ENCODE measurements around the gene ENPP6. TPM values are rescaled to one million over a fixed set of nuclear protein-coding genes. Genes with fewer than 3 reads are reported as not detected.

ENPP6 gene
- total RNA-seq = under 1 TPM; 0.47 to 0.75 TPM

- CTCF ChIA-PET = interaction anchor here (1.5 kb wide), 1 partner anchor 19 kb away, joined by 6 read pairs; no protein-coding TSS in a partner anchor
Measured at GRCh38 chr4:184217634-184218033, at the start of gene ENPP6. Gene ENPP6 (minus strand): TSS chr4:184217873. CDS start chr4:184217819, 54 bp downstream.

DNA sequence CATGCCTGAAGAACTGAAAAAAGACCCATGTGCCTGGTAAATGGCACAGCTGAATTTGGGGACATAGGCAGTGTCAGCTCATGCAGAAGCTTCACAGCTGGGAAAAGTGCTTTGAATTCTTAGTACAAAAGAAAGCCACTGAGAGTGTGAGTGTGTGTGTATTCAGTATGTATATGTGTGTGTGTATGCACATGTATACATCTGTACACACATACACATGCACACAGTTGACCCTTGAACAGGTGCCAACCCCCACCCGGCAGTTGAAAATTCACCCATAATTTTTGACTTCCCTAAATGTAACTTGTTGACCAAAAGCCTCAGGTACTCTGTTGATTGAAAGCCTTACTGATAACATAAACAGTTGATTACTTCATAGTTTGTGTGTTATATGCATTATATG is 49.5 kb upstream of the ENPP6 start:
- CTCF ChIA-PET = interaction anchor here (0.6 to 5.9 kb wide), 7 partner anchors 14 to 478 kb away, joined by 3 to 60 read pairs (median 4); no protein-coding TSS in a partner anchor
- Mint-ChIP-seq H3K27me3 (no peaks in the 10 kb centered on the region), H3K4me3 (peak overlapping the region; percentile 77), H3K27ac (peak overlapping the region; percentile 98), H3K9me3 (peaks cover 4% of the 10 kb centered on the region), H3K4me1 (peaks cover 62% of the 10 kb centered on the region), H3K36me3 (ENCODE audit: low read depth) (peaks cover 7% of the 10 kb centered on the region)
- no peak for DNase-seq
- POLR2A ChIA-PET = interaction anchor here (0.6 to 0.9 kb wide), 2 partner anchors 14 to 443 kb away, joined by 3 to 5 read pairs; no protein-coding TSS in a partner anchor

More at GRCh38 chr4:184217634-184218033, at the start of gene ENPP6:
- H3K36me3 Mint-ChIP-seq (ENCODE audit: low read depth) = no peaks in the 10 kb centered on the region
- H3K4me1 Mint-ChIP-seq = no peaks in the 10 kb centered on the region
- no peak within 1 kb of the TSS for H3K4me3 Mint-ChIP-seq
- peaks cover 26% of the 10 kb centered on the region for H3K27me3 Mint-ChIP-seq
- H3K27ac Mint-ChIP-seq = no peak within 1 kb of the TSS
- no peak for DNase-seq
- POLR2A ChIA-PET = no interaction called here
- peaks cover 3% of the 10 kb centered on the region for H3K9me3 Mint-ChIP-seq

DNA sequence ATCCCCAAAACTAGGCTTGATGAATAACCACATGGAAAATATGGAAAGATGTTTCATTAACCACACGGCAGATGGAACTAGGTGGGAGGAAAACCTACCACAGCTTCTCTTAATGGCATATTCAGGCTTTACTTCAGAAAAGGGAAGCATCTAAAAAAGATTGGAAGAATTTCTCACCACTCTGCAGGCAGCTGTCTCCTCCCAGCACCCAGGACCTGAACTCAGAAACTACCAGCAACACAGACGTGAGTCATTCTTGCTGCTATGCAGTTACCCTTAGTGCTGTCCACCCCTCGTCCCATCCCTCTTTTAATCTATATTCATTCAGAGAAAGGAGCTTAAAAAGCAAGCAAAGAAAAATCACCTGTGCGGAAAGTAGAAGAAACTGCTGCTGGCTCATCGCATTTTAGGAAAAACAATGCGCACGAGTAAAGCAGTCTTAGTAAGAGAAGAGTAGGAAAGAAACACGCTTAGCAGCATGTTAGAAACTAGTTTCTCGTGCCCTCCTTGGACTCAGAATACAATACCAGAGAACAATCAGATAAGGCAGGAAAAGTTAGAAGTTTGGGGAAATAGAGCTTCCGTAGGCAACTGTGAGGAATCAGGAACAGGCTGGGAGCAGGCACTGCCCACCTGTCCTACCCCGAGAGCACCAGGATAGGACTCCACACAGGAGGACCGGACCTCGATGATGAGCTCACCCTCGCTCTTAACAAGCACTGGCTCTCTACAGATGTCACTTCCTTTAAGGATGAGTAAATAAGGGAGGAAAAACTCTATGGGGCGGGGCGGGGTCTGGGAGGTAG is 48.1 kb upstream of the ENPP6 start:
- peaks cover 4% of the 10 kb centered on the region for H3K9me3 Mint-ChIP-seq
- DNase-seq = no peak
- peaks cover 60% of the 10 kb centered on the region for H3K4me1 Mint-ChIP-seq
- H3K27me3 Mint-ChIP-seq = no peaks in the 10 kb centered on the region
- CTCF ChIA-PET = interaction anchor here (0.6 to 5.9 kb wide), 23 partner anchors 13 to 1932 kb away, joined by 3 to 60 read pairs (median 4); partner anchors contain the start of gene CASP3
- peaks cover 6% of the 10 kb centered on the region for H3K36me3 Mint-ChIP-seq (ENCODE audit: low read depth)
- POLR2A ChIA-PET = interaction anchor here (0.5 to 1.0 kb wide), 2 partner anchors 209 to 801 kb away, joined by 3 read pairs; partner anchors contain the start of gene IRF2
- H3K27ac Mint-ChIP-seq = peak overlapping the region; percentile 33
- peak overlapping the region; percentile 45 for H3K4me3 Mint-ChIP-seq

- DNase-seq = peak; percentile 97
- H3K4me1 Mint-ChIP-seq = peaks cover 44% of the 10 kb centered on the region
- CTCF ChIA-PET = interaction anchor here (0.6 to 5.9 kb wide), 68 partner anchors 9 to 470 kb away, joined by 3 to 60 read pairs (median 4); partner anchors contain the start of genes CASP3, CENPU and PRIMPOL
Measured at GRCh38 chr4:184263910-184264732, 46.4 kb upstream of the ENPP6 start.

DNA sequence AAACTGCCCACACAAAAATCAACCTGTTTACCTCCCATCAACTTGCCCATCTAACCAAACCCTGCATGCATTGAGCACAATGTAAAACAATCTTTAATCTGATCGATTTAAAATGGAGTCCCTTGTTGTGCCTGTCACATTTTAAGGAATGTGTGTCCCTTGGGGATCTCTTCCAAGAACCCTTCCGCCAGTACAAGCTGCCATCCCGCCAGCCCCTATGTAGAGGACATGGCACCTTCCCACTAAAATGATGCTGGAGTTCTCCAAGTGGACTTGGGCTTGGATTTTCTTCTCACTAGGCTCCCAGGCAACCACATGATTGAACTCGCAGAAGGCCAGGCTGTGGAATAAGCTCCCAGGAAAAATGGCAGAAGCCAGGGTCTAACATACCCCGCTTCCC is 45.8 kb upstream of the ENPP6 start:
- CTCF ChIA-PET = interaction anchor here (0.6 to 5.9 kb wide), 62 partner anchors 9 to 470 kb away, joined by 3 to 60 read pairs (median 4); partner anchors contain the start of genes CASP3, CENPU and PRIMPOL
- Mint-ChIP-seq H3K27ac (no peak overlapping the region), H3K36me3 (ENCODE audit: low read depth) (no peaks in the 10 kb centered on the region), H3K4me1 (peaks cover 38% of the 10 kb centered on the region), H3K9me3 (no peaks in the 10 kb centered on the region), H3K4me3 (no peak overlapping the region), H3K27me3 (no peaks in the 10 kb centered on the region)
- POLR2A ChIA-PET = no interaction called here
- no peak for DNase-seq

More at GRCh38 chr4:184263910-184264732, 46.4 kb upstream of the ENPP6 start:
- Mint-ChIP-seq H3K27ac (peak overlapping the region; percentile 21), H3K9me3 (no peaks in the 10 kb centered on the region), H3K4me3 (no peak overlapping the region), H3K27me3 (no peaks in the 10 kb centered on the region), H3K36me3 (ENCODE audit: low read depth) (no peaks in the 10 kb centered on the region)
- POLR2A ChIA-PET = interaction anchor here (0.6 to 1.3 kb wide), 3 partner anchors 273 to 470 kb away, joined by 3 to 9 read pairs (median 4); partner anchors contain the start of gene CENPU

GRCh38 chr4:184262901-184263300 is 45.2 kb upstream of the ENPP6 start:
- Mint-ChIP-seq H3K4me1 (peaks cover 33% of the 10 kb centered on the region), H3K36me3 (ENCODE audit: low read depth) (no peaks in the 10 kb centered on the region), H3K27ac (no peak overlapping the region), H3K27me3 (no peaks in the 10 kb centered on the region), H3K4me3 (no peak overlapping the region), H3K9me3 (no peaks in the 10 kb centered on the region)
- DNase-seq = no peak
- POLR2A ChIA-PET = no interaction called here
- CTCF ChIA-PET = interaction anchor here (0.7 to 5.9 kb wide), 17 partner anchors 10 to 471 kb away, joined by 3 to 60 read pairs (median 5); partner anchors contain the start of genes CASP3, CENPU and PRIMPOL

- no peak overlapping the region for H3K4me3 Mint-ChIP-seq
- POLR2A ChIA-PET = no interaction called here
- no peaks in the 10 kb centered on the region for H3K27me3 Mint-ChIP-seq
- no peaks in the 10 kb centered on the region for H3K36me3 Mint-ChIP-seq (ENCODE audit: low read depth)
- DNase-seq = no peak
- peaks cover 20% of the 10 kb centered on the region for H3K4me1 Mint-ChIP-seq
- H3K27ac Mint-ChIP-seq = no peak overlapping the region
- H3K9me3 Mint-ChIP-seq = no peaks in the 10 kb centered on the region
- CTCF ChIA-PET = interaction anchor here (1.1 to 1.4 kb wide), 4 partner anchors 13 to 473 kb away, joined by 3 to 4 read pairs (median 4); partner anchors contain the start of gene CENPU
Measured at GRCh38 chr4:184261246-184261645, 43.6 kb upstream of the ENPP6 start.

- Mint-ChIP-seq H3K4me1 (peaks cover 7% of the 10 kb centered on the region), H3K27ac (no peak overlapping the region), H3K4me3 (no peak overlapping the region), H3K27me3 (no peaks in the 10 kb centered on the region), H3K9me3 (no peaks in the 10 kb centered on the region), H3K36me3 (ENCODE audit: low read depth) (no peaks in the 10 kb centered on the region)
- no peak for DNase-seq
- CTCF ChIA-PET = interaction anchor here (1.0 kb wide), 1 partner anchor 9 kb away, joined by 3 read pairs; no protein-coding TSS in a partner anchor
- POLR2A ChIA-PET = no interaction called here
Measured at GRCh38 chr4:184259866-184260265, 42.2 kb upstream of the ENPP6 start.

GRCh38 chr4:184259081-184259480 is 41.4 kb upstream of the ENPP6 start:
- ChIA-PET CTCF (interaction anchor here (1.0 kb wide), 1 partner anchor 8 kb away, joined by 3 read pairs; no protein-coding TSS in a partner anchor), POLR2A (no interaction called here)
- H3K36me3 Mint-ChIP-seq (ENCODE audit: low read depth) = no peaks in the 10 kb centered on the region
- H3K9me3 Mint-ChIP-seq = no peaks in the 10 kb centered on the region
- H3K27ac Mint-ChIP-seq = no peak overlapping the region
- no peak for DNase-seq
- no peak overlapping the region for H3K4me3 Mint-ChIP-seq
- no peaks in the 10 kb centered on the region for H3K27me3 Mint-ChIP-seq
- H3K4me1 Mint-ChIP-seq = peaks cover 4% of the 10 kb centered on the region

DNA sequence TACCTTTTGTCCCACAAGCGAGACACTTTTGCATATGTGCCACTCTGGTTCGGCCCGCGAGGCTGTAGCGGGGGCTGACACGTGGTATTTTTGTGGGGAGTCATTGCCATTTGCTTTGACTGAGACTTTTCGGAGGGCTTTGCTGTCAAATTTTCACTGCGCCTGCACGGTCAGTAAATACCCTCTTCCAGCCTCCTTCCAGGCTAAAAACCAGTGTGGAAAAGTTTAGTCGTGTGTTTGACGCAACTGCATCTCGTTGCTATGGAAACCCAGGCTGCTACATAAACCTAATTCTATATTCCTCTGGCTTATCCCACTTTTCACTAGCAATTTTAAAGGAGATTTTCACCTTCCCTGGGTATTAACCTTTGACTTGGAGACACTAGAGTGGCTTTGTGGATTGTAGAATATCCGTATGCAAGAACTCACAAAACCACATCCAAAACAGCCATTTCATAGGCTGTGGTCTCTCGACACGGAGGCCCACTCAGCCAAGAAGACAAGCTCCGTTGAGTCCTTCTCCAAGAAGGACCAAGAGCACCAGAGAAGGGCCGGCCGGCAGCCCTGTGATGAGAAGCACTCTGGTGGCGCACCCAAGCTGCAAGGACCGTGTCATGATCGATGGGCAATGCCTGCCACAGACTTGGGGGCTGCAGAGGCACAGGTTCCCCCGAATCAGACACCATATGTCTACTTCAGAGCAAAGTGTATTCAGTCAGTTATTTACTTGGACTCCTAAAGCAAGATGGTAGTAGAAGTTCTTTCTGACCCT is 38.4 kb upstream of the ENPP6 start:
- Mint-ChIP-seq H3K36me3 (ENCODE audit: low read depth) (no peaks in the 10 kb centered on the region), H3K27ac (no peak overlapping the region), H3K4me3 (no peak overlapping the region), H3K27me3 (no peaks in the 10 kb centered on the region), H3K4me1 (peaks cover under 1% of the 10 kb centered on the region), H3K9me3 (no peaks in the 10 kb centered on the region)
- no peak for DNase-seq
- CTCF ChIA-PET = interaction anchor here (0.6 to 5.6 kb wide), 4 partner anchors 9 to 94 kb away, joined by 3 to 60 read pairs (median 4); no protein-coding TSS in a partner anchor
- POLR2A ChIA-PET = no interaction called here

- no peak overlapping the region for H3K4me3 Mint-ChIP-seq
- no peaks in the 10 kb centered on the region for H3K27me3 Mint-ChIP-seq
- no peak overlapping the region for H3K27ac Mint-ChIP-seq
- no peaks in the 10 kb centered on the region for H3K36me3 Mint-ChIP-seq (ENCODE audit: low read depth)
- peaks cover 5% of the 10 kb centered on the region for H3K4me1 Mint-ChIP-seq
- DNase-seq = no peak
- H3K9me3 Mint-ChIP-seq = no peaks in the 10 kb centered on the region
- CTCF ChIA-PET = interaction anchor here (5.6 kb wide), 1 partner anchor 10 kb away, joined by 60 read pairs; no protein-coding TSS in a partner anchor
- POLR2A ChIA-PET = no interaction called here
Measured at GRCh38 chr4:184255361-184255760, 37.7 kb upstream of the ENPP6 start.
